GM12878 (cell line): ENCODE results near the gene TMEM35B. TPM values are rescaled to one million over a fixed set of nuclear protein-coding genes. Genes with fewer than 3 reads are reported as not detected.

Experiments used
- CHD2 ChIP-seq: IDR thresholded peaks from 2 replicates; pipeline ENCODE4 v1.6.1; 2011; ENCODE audit warnings: low read depth, low read length, improper control_type of control experiment, borderline replicate concordance
- FOXM1 ChIP-seq: IDR thresholded peaks from 2 replicates; pipeline ENCODE4 v1.6.1; 2012; ENCODE audit warnings: low read depth, mild to moderate bottlenecking, inconsistent platforms, low read length, moderate library complexity
- MEF2B ChIP-seq: fragments of 450-650 bp; IDR thresholded peaks from 2 replicates; pipeline ENCODE4 v1.6.1; 2018; ENCODE audit warnings: mild to moderate bottlenecking, moderate library complexity; ENCODE audit not compliant: partially characterized antibody, poor library complexity, severe bottlenecking
- SPI1 ChIP-seq: IDR thresholded peaks from 2 replicates; pipeline ENCODE4 v1.6.1; 2011; ENCODE audit warnings: low read depth, mild to moderate bottlenecking, low read length, moderate library complexity, borderline replicate concordance; ENCODE audit not compliant: insufficient read depth
- polyA plus RNA-seq, 11 experiments: library from polyadenylated mRNA; depleted of rRNA in 4 of 11; unstranded in 6 of 11; stranded (reverse) in 5 of 11; fragments of >200 nt; fragmentation: Nextera tagmentation in 4 of 11; fragmentation: Illumina TruSeq in 1 of 11; extraction: Ambion mirVana in 4 of 11; extraction: Trizol in 1 of 11; gene quantifications; 1 replicate in 1 of 11; 2 replicates in 10 of 11; pipeline versions ENCODE4 v1.2.1 to v1.2.3, GENCODE V29; 2011 to 2016; ENCODE audit warnings: inconsistent platforms in 2 of 11, missing spikeins in 2 of 11, low read depth in 1 of 11
- total RNA-seq, 4 experiments: library from RNA; depleted of rRNA in 3 of 4; stranded (reverse); fragments of >200 nt in 3 of 4; fragmentation: Illumina TruSeq in 1 of 4; extraction: Trizol in 1 of 4; gene quantifications; 2 replicates each; pipeline versions ENCODE4 v1.2.1 to v1.2.3, GENCODE V29; 2013 to 2021
- TF ChIP-seq, protein P1 (sequence below): fragments of 450-650 bp; IDR thresholded peaks from 2 replicates; pipeline ENCODE4 v1.6.1; 2016; ENCODE audit warnings: mild to moderate bottlenecking, moderate library complexity, borderline replicate concordance
- TF ChIP-seq, protein P2 (sequence below): fragments of 450-650 bp; formaldehyde crosslinking; IDR thresholded peaks from 2 replicates; pipeline ENCODE4 v1.4.0; 2020; ENCODE audit warnings: mild to moderate bottlenecking, moderate library complexity
- TF ChIP-seq, protein P3 (sequence below), 3 experiments: IDR thresholded peaks in 2 of 3; conservative IDR thresholded peaks in 1 of 3; 2 replicates each; pipeline ENCODE4 v1.5.1; 2011; ENCODE audit warnings: low read depth in 3 of 3, low read length in 3 of 3, mild to moderate bottlenecking in 3 of 3, control low read depth in 2 of 3, moderate library complexity in 2 of 3, inconsistent platforms in 1 of 3, mixed read lengths in 1 of 3; ENCODE audit not compliant: control insufficient read depth in 2 of 3, insufficient read depth in 1 of 3; ENCODE audit errors: extremely low read depth in 1 of 3
- TF ChIP-seq, protein P4 (sequence below): fragments of 450-650 bp; IDR thresholded peaks from 2 replicates; pipeline ENCODE4 v1.6.1; 2016; ENCODE audit warnings: mild to moderate bottlenecking

The TMEM35B gene
- total and polyA plus RNA-seq, 10 of the 15 experiments (the other 5 are each of a cell fraction or from before 2014, with no cell fraction given) = 14.8 to 138 (median 32.8) TPM

GRCh38 chr1:34977210-34977471 lies 8.0 kb downstream of the TMEM35B start (continued):
- TF ChIP-seq, protein P1, sequence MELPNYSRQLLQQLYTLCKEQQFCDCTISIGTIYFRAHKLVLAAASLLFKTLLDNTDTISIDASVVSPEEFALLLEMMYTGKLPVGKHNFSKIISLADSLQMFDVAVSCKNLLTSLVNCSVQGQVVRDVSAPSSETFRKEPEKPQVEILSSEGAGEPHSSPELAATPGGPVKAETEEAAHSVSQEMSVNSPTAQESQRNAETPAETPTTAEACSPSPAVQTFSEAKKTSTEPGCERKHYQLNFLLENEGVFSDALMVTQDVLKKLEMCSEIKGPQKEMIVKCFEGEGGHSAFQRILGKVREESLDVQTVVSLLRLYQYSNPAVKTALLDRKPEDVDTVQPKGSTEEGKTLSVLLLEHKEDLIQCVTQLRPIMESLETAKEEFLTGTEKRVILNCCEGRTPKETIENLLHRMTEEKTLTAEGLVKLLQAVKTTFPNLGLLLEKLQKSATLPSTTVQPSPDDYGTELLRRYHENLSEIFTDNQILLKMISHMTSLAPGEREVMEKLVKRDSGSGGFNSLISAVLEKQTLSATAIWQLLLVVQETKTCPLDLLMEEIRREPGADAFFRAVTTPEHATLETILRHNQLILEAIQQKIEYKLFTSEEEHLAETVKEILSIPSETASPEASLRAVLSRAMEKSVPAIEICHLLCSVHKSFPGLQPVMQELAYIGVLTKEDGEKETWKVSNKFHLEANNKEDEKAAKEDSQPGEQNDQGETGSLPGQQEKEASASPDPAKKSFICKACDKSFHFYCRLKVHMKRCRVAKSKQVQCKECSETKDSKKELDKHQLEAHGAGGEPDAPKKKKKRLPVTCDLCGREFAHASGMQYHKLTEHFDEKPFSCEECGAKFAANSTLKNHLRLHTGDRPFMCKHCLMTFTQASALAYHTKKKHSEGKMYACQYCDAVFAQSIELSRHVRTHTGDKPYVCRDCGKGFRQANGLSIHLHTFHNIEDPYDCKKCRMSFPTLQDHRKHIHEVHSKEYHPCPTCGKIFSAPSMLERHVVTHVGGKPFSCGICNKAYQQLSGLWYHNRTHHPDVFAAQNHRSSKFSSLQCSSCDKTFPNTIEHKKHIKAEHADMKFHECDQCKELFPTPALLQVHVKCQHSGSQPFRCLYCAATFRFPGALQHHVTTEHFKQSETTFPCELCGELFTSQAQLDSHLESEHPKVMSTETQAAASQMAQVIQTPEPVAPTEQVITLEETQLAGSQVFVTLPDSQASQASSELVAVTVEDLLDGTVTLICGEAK = no peak
- TF ChIP-seq SPI1 (no peak), MEF2B (no peak), FOXM1 (no peak), CHD2 (no peak)
- TF ChIP-seq, protein P2, sequence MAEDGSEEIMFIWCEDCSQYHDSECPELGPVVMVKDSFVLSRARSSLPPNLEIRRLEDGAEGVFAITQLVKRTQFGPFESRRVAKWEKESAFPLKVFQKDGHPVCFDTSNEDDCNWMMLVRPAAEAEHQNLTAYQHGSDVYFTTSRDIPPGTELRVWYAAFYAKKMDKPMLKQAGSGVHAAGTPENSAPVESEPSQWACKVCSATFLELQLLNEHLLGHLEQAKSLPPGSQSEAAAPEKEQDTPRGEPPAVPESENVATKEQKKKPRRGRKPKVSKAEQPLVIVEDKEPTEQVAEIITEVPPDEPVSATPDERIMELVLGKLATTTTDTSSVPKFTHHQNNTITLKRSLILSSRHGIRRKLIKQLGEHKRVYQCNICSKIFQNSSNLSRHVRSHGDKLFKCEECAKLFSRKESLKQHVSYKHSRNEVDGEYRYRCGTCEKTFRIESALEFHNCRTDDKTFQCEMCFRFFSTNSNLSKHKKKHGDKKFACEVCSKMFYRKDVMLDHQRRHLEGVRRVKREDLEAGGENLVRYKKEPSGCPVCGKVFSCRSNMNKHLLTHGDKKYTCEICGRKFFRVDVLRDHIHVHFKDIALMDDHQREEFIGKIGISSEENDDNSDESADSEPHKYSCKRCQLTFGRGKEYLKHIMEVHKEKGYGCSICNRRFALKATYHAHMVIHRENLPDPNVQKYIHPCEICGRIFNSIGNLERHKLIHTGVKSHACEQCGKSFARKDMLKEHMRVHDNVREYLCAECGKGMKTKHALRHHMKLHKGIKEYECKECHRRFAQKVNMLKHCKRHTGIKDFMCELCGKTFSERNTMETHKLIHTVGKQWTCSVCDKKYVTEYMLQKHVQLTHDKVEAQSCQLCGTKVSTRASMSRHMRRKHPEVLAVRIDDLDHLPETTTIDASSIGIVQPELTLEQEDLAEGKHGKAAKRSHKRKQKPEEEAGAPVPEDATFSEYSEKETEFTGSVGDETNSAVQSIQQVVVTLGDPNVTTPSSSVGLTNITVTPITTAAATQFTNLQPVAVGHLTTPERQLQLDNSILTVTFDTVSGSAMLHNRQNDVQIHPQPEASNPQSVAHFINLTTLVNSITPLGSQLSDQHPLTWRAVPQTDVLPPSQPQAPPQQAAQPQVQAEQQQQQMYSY (CRISPR knock-in tag) = no peak
- TF ChIP-seq, protein P3, sequence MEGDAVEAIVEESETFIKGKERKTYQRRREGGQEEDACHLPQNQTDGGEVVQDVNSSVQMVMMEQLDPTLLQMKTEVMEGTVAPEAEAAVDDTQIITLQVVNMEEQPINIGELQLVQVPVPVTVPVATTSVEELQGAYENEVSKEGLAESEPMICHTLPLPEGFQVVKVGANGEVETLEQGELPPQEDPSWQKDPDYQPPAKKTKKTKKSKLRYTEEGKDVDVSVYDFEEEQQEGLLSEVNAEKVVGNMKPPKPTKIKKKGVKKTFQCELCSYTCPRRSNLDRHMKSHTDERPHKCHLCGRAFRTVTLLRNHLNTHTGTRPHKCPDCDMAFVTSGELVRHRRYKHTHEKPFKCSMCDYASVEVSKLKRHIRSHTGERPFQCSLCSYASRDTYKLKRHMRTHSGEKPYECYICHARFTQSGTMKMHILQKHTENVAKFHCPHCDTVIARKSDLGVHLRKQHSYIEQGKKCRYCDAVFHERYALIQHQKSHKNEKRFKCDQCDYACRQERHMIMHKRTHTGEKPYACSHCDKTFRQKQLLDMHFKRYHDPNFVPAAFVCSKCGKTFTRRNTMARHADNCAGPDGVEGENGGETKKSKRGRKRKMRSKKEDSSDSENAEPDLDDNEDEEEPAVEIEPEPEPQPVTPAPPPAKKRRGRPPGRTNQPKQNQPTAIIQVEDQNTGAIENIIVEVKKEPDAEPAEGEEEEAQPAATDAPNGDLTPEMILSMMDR (IDR thresholded peaks at IDR 0.05 in 2 of 3, conservative IDR thresholded peaks at IDR 0.05 in 1 of 3; ENCODE audit: control insufficient read depth in 2 of 3, extremely low read depth in 1 of 3, insufficient read depth in 1 of 3, low read depth in 3 of 3, low read length in 3 of 3) = no peak
- TF ChIP-seq, protein P4, sequence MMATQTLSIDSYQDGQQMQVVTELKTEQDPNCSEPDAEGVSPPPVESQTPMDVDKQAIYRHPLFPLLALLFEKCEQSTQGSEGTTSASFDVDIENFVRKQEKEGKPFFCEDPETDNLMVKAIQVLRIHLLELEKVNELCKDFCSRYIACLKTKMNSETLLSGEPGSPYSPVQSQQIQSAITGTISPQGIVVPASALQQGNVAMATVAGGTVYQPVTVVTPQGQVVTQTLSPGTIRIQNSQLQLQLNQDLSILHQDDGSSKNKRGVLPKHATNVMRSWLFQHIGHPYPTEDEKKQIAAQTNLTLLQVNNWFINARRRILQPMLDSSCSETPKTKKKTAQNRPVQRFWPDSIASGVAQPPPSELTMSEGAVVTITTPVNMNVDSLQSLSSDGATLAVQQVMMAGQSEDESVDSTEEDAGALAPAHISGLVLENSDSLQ = no peak
